Hematopoietic multipotent progenitor cell treated with erythropoietin and hydrocortisone succinate and interleukin-3 and kit ligand, for 17 days (in vitro differentiated cells): Measurements from ENCODE around the gene TRAM2.

Experiments
- DNase-seq: peaks from one replicate; pipeline ENCODE4 v3.0.0-alpha.2; 2015; ENCODE audit warnings: low spot score

The TRAM2 gene

DNA sequence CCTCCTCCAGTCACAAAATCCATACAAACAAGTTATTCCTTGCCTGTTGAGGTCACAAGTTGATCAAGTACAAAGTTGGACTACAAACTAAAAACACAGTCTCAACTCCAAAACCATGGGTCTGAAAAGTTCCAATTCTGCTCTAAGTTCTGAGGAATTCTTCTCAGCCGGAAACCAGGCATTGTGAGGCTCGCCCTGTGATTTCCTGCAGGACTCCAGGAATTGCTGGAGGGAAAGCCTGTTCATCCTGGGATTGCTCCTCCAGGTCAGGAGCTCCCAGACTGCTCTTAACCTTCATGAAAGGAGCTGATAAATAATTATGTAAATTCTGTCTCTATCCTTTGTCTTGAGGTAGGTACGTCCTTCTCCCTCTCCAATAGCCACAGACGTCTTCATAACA, 8.5 kb downstream of the TRAM2 start:
- DNase-seq = no peak

DNA sequence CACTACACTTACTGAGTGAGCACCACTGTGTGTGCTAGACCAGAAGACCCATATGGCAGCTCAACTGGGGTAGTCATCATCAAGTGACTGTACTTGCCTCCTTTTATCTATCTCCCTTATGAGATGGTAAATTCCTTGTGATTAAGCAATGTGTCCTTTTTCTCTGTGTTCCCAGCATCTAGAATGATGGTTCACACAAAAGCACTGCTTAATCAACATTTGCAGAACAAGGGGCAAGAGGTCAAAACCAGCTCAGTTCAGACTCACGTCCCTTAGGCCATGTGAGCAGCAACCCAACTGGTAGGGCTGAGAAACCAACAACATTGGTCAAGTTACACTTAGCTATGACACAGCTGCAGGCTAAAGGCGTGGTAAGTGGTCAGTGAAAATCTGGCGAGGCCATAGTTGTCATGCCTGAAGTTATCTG, 10.0 kb downstream of the TRAM2 start:
- no peak for DNase-seq

DNA sequence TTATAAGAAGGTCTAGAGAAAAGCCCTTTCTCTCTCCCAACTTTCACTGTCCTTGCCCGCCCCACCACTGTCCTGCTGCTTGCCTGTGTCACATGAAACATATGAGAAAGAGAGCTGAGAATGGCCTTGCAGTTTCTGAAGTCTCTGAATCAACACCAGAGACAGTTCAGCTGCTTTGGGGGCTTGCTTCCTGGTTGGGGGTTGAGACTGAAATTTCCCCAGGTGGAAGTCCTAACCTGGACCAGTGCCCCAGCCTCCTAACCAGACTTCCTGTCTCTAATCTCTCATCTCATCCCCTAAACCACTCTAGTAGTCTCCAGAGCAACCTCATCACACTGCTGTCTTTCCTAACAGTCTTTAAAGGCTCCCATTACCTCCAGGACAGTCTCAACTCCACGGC, 10.7 kb downstream of the TRAM2 start:
- no peak for DNase-seq

DNA sequence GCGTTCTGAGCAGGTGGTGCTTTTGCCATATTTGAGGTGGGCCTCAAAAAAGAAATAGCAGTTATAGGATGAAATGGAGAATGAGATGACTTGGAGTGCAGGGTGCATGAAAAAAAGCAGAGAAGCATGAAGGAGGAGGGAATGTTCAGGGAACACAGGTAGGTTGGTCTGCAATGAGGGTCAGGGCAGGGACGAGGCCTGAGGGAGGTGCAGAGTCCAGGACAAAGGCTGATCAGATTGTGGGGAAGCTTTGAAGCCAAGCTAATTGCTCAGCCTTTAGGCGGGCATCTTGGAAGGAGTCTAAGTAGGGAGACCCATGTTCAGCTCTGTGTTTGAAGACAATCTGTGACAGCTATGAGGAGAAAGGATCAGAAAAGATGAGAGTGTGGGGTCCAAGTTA, 12.0 kb downstream of the TRAM2 start:
- DNase-seq = no peak

DNA sequence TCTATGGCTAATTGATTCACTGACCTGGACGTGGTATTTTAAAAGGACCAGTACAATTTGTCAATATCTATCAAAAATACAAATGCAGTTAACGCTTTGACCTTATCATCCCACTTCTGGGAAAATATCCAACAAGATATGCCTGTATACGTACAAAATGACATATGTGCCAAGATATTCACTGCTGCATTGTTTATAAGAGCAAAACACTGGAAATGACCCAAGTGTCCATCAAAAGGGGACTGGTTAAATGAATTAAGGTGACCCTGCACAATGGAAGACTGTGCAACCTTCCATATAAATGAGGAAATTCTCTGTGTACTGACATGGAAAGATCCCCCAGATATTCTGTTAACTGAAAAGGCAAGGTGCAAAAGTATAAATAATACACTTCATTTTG, 13.9 kb downstream of the TRAM2 start:
- no peak for DNase-seq

DNA sequence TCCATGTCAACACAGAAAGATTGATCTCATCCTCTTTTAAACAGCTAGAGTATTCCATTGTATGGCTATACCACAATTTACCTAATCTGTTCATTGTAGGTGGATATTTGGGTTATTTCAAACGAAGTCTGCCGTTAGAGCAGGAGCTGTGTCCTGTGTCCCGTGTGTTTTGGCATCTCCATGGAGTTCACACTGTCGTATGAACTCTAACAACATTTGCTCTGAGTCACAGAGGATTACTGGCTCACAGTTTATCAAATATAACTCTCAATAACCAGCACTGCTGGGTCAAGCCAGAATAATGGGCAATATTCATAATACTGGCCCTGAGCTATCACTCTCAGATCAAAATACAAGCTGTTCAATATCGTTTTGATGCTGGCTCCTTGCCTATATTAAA, 16.4 kb downstream of the TRAM2 start:
- DNase-seq = no peak

DNA sequence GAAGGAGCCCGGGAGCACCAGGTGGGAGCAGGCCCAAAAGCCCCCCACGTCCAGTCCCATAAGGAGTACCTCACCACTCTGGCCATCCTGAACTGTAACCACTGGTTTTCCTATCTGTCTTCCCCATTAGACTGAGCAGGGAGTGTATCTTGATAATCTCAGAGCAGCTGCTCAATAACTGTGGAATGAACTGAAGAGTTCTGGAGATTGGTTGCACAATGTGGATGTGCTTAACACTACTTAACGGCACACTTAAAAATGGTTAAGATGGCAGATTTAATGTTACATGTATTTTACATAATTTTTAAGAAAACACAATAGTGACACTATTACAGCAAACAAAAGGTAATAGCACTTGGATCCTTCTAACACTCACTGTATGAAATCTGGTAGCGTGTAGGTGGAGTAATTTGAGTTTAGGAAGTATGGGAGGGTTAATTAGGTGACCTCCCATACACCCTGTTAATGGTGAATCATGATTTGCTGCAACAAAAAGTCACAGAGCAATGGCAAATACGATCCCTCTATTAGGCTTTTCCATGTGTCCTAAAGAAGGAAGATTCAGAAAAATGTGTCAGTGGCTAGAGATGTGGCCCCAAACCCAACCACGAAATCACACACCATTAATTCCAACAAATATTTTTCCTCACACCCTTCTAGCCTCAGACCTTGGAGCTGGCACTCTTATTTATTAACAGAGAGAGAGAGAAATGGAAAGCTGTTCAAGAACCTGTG, 18.4 kb downstream of the TRAM2 start:
- no peak for DNase-seq

DNA sequence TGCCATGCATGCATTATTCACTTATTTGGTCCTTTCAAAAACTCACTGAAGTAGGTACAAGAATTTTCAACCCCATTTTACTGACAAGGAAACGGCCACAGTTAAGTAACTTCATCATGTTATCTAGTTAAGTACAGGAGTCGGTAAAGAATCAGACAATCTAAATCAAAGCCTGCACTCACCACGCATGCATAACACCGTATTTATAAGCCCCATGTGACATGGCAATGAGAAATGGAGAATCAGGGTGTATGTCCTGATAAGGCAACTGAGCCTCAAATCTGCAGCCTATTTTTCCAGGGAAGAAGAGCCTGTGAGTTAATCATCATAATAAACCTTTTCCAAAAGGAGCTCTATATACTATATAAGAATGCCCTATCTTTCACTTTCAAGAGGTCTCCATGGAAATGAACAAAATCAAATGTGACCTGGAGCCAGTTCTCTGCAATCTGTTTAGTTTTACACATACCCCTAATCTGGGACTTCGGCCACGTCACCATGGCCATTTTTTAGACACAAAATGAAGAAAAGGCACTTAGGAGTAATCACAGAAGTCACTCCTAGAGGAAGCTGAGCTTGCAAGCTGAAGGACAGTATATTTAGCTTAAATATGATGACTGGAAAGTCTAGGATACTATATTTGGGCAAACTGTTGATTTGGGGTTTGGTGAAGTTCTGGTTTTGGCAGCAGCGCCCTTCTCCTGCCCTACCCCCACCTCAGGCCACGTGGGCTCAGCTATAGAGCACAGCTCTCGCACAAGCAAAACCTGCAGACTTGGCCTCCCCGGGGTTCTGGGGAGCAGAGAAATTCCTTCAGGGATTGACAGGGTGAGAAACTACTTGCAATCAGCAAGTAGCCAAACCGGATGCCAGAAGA, 19.2 kb downstream of the TRAM2 start:
- DNase-seq = no peak

DNA sequence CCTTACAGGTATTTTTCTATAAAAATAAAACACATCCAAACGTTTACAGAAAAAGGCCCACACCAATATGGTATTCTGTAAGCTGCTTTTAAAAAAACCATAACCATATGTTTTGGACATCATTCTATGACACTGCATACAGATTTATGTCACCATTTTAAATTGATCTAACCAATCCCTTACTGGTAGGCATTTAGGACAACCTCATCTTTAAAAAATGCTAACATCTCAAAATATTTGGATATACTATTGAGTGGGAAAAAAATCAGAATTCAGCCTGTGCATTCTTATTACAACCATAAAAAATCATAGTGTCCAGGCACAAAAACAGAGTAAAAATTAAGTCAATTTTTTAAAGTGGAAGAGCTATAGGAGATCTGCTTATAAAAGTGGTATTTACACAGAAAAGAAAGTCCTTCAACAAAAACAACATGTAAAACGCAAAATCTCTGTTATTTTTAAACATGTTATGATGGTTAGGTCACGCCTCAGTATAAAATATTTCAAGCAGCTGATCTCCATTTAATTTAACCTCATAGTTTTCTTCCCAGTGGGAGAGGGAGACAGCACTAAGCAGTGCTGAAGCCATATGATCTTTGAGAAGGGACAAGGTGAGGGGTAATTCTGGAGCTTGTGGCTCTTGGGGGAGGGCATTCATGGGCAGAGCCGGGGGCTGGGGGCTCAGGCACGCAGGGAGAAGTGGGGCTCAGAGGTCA, 21.2 kb downstream of the TRAM2 start:
- DNase-seq = no peak

DNA sequence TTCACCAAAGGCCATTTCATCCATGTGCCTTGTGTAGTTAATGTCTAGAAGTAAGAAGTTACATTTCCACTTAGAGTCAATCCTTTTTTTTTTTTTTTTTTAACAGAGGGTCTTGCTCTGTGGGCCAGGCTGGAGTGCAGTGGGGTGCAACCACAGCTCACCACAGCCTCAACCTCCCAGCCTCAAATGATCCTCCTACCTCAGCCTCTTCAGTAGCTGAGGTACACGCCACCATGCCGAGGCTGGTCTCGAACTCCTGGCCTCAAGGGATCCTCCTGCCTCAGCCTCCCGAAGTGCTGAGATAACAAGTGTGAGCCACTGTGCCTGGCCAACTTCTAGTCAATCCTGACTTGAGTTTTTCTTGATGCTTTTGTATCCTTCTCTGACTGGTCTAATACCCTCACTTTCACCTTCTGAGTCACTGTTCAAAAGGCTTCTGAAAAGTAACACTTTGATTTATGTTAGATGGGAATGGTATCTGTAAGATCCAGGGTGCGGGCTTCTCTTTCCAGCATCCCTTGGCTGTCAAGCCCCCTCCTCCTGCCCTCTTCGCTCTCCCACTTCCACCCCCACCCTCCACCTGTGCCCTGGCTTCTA, 22.1 kb downstream of the TRAM2 start:
- no peak for DNase-seq

DNA sequence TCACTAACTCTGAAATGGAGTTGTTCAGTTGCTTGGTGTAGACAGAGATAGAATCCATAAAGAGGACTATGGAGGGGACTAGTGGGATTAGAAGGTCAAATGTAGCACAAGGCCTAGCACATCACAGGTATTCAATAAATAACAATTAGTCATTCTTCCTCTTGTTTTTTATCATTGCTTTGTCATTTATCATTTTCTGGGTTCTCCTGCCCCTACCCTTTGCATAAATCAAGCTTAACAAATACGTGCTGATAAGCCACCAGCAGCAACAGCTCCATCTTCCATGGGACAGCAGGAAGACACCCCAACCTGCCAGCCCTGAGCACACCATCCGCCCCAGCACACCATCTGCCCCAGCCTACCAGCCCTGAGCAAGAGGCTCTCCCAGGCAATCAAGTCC, 23.1 kb downstream of the TRAM2 start:
- no peak for DNase-seq

DNA sequence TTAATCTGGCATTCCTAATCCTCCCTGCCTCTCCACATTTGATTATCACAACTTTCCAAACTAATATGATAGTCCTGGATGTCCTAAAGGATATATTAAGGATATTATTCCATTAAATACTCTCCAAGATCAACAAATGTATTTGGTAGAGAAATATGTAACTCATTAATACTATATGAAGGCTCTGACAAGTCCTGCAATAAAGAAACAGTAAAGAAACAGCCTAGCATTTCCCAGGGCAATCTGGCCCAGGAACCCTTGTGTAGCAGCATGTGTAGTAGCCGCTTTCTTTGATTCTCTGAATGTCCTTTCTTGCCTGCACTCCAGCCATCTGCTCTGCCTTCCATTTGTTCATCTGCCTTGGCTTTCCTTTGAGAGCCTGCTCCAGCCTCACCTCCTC, 23.7 kb downstream of the TRAM2 start:
- DNase-seq = no peak

DNA sequence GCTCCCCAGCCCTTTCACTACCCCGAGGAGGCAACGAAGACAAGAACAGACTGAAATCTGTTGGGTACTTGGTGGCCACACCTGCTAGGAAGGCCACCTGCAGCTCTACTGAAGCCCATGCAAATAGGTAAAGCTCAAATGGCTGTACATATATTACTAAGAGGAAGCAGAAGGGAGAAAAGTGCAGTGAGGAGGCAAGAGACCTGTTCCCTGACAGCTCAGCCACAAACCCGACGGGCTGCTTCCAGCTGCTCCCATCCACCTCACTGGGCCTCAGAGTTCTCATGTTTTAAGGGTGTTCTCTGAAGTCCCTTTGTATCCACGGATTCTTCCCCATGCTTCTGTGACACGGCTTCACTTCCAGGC, 24.6 kb downstream of the TRAM2 start:
- no peak for DNase-seq

DNA sequence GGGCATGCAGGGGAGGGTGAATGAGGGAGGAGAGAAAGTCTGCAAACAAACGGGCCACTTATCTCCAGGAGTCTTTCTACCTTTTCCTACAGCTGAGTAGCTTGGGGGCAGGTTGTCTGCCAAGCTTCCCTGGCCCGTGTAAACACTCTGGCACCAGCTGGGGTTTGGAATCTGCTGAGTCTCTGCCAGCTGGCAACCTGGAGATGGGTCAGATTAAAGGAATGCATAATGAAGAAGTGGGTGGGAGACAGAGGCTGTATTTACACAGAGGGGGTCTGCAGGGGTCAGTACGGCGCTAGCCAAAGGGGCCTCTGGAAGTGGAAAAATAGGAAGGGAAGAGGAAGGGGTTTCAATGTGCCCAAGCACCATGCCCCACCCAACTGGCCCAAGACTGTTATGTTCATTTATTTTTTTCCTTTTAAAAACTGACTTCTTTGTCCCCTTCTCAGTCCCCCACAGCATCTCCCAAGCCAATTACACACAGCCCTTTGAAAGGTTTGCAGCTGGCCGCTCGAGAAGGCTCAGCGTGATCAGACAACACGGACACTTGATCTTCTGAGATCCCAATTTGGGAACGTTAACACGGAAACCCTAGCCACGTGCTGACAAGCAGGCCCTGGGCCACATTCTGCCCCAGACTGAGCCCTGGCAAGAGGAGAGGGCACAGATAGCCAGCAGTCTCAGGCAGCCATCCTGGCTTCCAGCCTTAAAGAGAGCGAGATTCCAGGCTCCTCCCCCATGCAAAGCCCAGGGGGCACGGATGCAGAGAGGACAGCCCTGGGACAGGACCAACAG, 25.2 kb downstream of the TRAM2 start:
- no peak for DNase-seq

DNA sequence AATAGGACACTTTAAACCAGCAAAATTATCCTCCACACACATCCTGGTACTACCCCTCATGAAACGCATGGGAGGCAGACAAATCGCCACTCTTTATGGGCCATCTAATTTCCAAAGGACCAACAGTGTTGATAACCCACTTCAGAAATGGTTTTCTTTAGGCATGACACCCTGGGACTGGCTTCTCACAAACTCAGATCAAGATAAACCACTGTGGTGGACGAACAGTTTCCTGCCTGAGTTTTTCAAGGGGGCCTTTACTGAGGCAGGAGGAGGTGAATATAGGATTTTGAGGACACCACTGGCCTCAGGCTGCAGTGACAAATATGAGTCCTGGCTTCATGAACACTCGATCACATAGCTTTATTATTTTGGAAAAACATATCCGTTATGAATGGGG, 26.0 kb downstream of the TRAM2 start:
- no peak for DNase-seq

DNA sequence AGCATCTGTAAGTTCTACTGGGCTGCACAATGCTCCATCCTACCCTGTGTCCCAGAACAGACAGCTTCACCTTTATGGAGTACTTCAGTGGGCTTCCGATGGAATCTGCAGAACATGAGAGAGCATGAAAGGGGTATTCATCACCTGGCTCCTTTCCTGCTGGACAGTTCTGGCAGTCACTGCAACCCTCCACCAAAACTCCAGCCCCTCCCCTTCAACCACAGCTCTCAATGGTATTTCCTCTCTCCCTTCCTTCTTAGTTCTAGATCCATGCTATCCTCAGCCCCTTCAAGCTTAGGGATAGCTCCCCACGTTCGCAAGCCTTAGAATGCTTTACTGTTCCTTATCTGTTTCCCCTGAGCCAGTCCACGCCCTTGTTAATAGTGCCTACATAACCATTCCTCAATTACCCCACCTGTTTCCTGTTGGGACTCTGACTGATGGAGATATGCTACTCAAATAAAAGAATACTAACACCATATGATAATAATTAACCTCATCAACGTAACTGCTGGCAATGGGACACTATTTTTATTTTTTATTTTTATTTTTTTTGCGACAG, 26.8 kb downstream of the TRAM2 start:
- no peak for DNase-seq

DNA sequence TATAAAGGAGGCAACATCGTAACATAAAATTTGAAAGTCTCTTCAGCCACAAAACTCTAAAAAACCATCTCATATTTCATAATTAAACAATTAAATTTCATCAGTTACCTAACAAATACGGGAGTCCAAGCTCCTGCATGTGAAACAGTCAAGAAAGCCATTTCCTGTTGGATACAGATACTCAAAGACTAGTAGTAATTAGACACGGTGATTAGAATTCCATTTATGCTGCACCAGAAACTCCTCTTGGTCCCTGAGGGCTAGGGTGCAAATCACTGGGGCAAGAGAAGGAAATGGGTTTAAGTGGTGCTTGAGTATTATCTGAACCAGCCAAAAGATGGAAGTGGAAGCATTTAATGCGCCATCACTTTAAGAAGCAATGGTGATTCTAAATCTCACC, 27.4 kb downstream of the TRAM2 start:
- no peak for DNase-seq

DNA sequence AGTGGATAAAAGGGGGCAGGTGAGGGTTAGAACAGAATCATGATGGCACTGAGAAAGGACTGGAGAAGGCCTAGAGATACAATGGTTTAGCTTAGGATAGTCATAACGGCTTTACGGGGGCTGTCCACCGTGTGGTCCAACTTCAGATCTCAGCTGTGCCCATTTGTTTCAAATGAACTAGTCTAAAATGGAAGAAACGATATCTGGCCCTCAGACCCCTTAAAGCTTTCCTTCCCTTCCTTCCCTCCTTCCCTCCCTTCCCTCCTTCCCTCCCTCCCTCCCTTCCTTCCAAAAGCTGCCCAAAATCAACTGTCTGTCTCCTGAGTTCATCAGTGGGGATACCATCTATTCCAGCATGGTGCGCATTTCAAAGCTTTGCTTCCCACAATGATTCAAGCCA, 27.9 kb downstream of the TRAM2 start:
- no peak for DNase-seq

DNA sequence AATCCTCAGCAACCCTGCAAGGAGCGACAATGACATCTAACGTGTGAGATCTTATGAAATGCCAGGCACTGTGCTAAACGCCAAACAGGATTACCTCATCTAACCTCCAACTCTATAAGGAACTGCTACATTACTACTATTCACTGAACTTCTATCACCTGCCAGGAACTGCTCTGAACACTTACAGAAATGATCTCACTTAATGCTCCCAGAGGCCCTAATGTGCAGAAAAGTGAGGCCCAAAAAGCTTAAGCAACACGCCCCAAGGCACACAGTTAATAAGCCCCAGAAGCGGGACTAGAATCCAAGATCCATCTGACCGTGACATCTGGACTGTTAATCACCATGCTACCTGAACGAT, 28.5 kb downstream of the TRAM2 start:
- no peak for DNase-seq

DNA sequence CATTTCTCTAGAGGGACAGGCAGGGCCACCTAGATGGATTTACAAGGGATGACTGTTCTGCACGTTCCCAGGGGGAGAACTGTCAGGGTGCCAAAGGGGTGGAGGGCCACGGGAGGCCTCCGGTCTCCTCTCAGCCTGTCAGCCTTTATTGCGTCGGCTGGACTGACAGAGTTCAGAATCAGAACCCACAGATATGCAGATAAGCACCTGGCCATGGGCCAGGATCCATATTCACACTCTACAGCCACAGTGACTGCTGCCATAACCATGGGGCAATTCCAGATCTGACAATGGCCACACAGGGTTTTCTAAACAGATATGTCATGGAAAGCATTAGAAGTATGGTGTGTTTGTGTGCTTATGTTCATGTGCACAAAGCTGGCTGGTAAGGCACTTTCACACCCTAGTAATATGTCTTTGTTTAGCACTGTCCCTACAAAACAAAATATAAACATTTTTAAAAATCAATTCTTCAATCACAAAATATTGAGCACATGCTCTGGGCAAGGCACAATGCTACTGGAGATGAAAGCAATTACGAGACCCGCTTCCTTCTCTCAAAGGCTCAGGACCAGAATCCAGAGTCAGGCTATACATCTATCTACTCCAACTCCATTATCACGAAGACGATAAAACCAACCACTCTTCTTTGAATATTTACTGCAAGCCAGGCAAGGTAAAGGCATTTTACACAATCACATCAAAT, 29.1 kb downstream of the TRAM2 start:
- no peak for DNase-seq

DNA sequence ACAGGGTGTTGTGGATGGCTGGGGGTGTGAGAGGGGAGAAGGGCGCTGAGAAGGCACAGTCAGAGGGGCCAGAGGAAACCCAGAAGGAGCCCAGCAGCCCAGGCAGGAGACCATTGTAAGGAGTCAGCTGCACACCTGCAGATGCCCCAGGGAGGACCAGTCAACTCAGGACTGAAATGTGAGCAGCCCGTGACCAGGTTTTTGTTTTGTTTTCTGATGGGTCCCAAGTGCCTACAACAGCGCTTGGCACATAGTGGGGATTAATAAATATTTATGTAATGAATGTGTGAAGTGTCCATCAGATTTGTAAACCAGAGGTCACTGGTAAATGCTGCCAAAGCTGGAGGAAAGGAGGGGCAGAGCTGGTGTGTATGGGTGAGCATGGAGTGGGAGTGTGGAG, 30.2 kb downstream of the TRAM2 start:
- DNase-seq = no peak
